CD4-positive, alpha-beta T cell treated with Interleukin-4 for 1 hour (primary cell): ENCODE data around the gene TARP.
"Not testable (repeated sequence)": the region's sequence is repeated elsewhere in the genome, so short reads cannot be mapped to it uniquely, and the experiment has no call there.

ENCODE experiments used
- DNase-seq, 2 donors: peaks; one replicate each; pipeline ENCODE4 v3.0.0-alpha.2; 2020 to 2022

Gene TARP

DNA sequence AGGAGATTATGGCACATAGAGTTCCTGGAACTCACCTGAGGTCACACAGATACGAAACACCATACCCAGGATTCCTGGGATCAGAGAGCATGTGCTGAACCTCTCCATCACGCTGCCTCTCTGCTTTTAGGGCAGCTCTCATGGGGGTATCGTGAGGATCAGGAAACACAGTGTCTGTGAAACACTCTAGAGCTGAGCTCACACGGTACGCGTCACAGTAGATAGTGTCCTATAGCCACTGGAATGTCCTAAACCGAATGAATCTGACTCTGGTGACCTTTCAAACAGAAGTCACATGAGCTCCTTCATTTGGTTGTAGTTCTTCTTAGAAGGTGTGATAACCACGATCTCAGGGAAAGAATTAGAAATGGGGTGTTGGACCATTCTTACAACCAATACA, 14.3 kb downstream of the TARP start:
- not testable (repeated sequence) for DNase-seq

DNA sequence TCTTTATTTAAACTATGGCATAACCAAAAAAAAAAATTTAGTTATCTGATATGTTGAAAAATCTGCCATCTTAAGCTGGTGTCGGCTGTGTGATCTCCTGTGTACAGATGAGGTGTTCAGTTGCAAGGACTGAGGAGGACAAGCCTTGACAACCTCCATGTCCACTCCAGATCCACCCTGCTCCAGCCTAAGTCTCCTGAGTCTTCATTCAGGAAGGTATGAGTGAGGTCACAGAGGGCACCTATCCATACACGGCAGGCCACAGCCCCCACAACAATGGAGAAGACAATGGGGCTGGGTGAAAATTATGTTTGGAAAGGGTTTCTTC, 16.1 kb downstream of the TARP start:
- DNase-seq, result no peak

DNA sequence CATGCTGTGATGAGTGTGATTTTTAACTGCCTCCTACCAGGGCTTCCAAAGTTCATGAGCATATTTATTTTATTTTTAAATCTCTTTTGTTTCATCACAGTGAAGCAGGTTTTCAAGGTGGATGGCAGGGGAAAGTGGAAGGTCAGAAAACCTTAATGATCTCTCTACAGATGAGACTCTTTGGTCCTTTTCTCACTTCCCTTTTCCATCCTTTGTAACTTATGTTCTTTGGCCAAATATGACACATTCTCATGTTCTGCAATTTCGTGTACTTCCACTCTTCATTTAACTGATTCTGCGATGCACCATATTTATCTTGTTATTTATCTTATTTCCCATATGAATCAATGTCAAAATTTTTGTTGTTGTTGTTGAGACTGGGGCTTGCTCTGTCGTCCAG, 23.6 kb downstream of the TARP start:
- DNase-seq, result not testable (repeated sequence)

DNA sequence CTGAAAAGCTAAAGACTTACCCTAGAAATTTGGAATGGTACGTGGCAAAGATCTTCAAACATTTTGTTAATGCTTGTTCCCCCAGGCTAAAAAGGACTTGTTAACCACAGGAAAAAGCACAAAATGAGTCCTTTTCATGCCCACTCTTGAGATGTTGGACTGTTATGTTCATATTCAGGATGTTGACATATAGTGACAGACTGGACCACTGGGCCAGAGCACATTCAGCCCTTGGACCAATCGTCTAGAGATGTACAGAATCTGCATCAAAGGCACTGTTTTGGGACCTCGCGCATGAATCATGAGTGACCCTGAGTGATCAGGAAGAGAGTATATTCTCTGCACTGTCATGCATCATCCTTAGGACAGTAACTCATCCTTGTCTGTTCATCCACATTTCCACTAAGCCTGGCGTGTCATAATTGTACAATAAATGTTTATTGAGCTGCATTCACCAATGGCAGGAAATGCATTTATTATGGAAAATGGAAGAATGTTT, 25.3 kb downstream of the TARP start:
- no peak for DNase-seq

DNA sequence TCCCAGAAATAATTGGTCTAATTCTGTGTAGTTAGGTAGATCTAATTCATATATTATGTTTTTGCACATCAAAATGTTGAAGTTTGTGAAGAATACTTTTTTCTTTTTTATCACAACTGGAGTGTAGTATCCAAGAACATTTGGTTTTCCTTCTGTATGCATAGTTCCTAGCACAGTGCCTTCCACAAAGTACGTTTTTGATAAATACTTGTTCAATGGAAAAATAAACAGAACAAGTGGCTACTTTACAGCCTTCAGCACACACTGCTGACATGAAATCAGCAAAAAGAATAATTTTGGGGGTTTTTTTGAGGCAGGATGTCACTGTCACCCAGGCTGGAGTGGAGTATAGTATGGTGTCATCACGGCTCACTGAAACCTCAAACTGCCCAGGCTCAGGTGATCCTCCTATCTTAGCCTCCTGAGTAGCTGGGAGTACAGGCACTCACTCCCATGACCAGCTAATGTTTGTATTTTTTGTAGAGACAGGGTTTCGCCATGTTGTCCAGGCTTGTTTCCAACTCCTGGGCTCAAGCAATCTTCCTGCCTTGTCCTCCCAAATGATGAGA, 27.9 kb downstream of the TARP start:
- peak; percentile 38 to 44 for DNase-seq

DNA sequence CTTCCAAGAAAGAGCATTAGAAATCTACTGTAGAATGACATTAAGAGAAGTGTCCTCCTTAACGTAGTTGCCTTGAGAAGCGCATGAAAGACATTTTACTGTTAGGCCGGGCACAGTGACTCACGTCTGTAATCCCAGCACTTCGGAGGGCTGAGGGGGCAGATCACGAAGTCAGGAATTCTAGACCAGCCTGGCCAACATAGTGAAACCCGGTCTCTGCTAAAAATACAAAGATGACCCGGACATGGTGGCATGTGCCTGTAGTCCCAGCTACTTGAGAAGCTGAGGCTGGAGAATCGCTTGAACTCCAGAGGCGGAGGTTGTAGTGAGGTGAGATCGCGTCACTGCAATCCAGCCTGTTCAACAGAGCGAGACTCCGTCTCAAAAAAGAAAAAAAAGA, 28.9 kb downstream of the TARP start:
- DNase-seq, result no peak

GRCh38 chr7:38243345-38243744, 30.1 kb downstream of the TARP start:
- DNase-seq, result not testable (repeated sequence)

- peak; percentile 46 to 59 for DNase-seq
Measured at GRCh38 chr7:38242814-38243213, 30.6 kb downstream of the TARP start.

DNA sequence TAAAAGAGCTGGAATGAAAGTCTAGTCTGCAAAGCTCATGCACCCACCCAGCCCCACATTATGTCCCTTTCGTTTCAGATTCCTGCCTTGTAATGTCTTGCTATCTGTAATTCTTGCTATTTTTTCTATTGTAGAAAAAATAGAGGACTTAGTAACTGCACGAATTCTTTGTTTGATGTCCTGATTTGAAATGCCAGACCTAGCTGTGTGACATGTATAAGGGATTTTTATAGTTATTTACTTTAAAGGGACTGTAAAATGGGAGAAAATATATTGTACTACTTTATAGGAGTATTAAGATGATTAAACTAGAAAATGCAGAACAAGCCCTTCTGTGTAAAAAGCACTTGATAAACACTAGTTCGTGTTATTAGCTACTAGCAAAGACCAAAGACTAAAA, 32.4 kb downstream of the TARP start:
- no peak for DNase-seq

- DNase-seq, result not testable (repeated sequence)
Measured at GRCh38 chr7:38239129-38239528, 34.3 kb downstream of the TARP start.

GRCh38 chr7:38235606-38236005, 37.8 kb downstream of the TARP start:
- DNase-seq, result no peak

GRCh38 chr7:38234759-38235158, 38.7 kb downstream of the TARP start:
- DNase-seq, result not testable (repeated sequence)

GRCh38 chr7:38232502-38233366, 40.7 kb downstream of the TARP start:
- peak; percentile 86 to 89 for DNase-seq

GRCh38 chr7:38229884-38230642, 43.4 kb downstream of the TARP start:
- no peak for DNase-seq

- DNase-seq, result no peak
Measured at GRCh38 chr7:38229386-38229785, 44.0 kb downstream of the TARP start.

DNA sequence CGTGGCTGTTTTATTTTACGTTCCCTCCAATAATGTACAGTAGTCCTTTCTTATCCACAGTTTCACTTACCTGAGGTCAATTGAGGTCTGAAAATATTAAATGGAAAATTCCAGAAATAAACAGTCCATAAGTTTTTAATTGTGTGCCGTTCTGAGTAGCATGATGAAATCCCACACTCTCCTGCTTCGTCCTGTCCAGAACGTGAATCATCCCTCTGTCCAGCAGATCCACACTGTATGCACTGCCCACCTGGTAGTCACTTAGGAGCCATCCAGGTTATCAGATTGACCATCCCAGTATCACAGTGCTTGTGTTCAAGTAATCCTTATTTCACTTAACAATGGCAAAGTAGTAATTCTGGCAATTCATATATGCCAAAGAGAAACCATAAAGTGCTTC, 49.0 kb downstream of the TARP start:
- DNase-seq, result no peak

- DNase-seq, result no peak
Measured at GRCh38 chr7:38223306-38223705, 50.1 kb downstream of the TARP start.

- DNase-seq, result peak in 1 of 2 donors; percentile 81
Measured at GRCh38 chr7:38222481-38223096, 50.8 kb downstream of the TARP start.

- DNase-seq, result peak in 1 of 2 donors; percentile 53
Measured at GRCh38 chr7:38220452-38220851, 53.0 kb downstream of the TARP start.

- DNase-seq, result no peak
Measured at GRCh38 chr7:38217672-38218071, 55.8 kb downstream of the TARP start.

DNA sequence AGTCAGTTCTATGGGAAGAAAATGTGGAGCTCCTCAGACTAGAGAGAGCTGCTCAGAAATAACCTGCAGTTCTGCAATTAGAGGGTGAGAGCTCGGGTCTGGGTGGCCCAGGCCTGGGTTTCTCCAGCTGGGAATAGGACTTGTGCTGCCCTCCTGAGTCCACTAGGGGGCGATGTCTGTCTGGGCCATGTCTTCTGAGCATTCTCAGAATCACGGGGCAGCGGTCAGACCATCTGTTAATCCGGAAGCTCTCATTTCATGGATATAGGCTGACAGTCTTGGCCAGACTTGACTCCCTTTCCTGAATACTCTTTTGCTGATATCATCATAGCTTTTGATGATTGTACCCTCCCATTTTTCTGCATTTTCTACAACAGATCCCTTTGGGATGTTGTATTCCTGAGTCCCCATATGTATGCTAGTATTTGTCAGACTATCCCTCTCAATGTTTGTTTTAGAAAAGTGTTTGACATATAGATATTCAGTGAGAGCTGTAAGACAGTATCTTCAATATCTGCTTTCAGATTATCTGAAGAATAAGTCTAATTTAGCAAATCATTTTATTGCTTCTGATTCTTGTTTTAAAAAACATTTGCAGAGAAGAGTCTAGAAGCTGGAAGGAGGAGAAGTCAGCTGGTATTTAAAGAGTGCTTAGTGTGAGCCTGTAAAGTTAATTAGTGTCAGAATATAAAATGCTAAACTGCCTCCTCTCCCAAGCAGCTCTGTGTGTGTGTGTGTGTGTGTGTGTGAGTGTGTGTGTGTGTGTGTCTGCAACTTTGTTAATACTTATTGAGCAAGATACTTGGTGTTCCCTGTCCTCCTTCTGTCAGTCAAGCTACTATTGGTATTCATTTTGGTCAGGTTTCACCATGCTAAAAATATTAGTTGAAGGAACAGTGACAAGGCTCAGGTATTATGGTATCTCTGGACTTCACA, 57.4 kb downstream of the TARP start:
- peak; percentile 83 to 86 for DNase-seq

GRCh38 chr7:38215115-38215514, 58.3 kb downstream of the TARP start:
- DNase-seq, result no peak
